Lower leg skin (tissue), 4 donors: ENCODE results near the gene MYL5. TPM values are rescaled to one million over a fixed set of nuclear protein-coding genes. Genes with fewer than 3 reads are reported as not detected.

Experiments
- DNase-seq, 2 donors: peaks; one replicate each; pipeline ENCODE4 v3.0.0-alpha.2; 2019; ENCODE audit warnings: low spot score in 2 of 2
- H3K4me3 ChIP-seq: fragments of 200-600 bp; sonication (generic); 2 replicates; pipeline ENCODE4 v1.5.1; 2017; ENCODE audit warnings: mild to moderate bottlenecking, low read depth; ENCODE audit not compliant: poor library complexity, severe bottlenecking
- POLR2A ChIP-seq, 2 donors: fragments of 450-650 bp; IDR thresholded peaks; one replicate each; pipeline ENCODE4 v1.6.1; 2016 to 2017; ENCODE audit warnings: antibody characterized with exemption in 2 of 2, mild to moderate bottlenecking in 1 of 2, moderate library complexity in 1 of 2
- WGBS, 2 donors: methylation state at CpG; one replicate each; pipeline ENCODE4 v1.1.5; 2018; 5-methylcytosine and 5-hydroxymethylcytosine counted together
- intact Hi-C: fragments of 100-400 bp; cut with DNase I; formaldehyde crosslinking; loops from one replicate; pipeline ENCODE4 v1.15.0; 2023; ENCODE audit warnings: low total_unique reads
- total RNA-seq, 4 donors: library from RNA; depleted of rRNA; stranded (reverse); fragments of >200 nt; gene quantifications; one replicate each; pipeline ENCODE4 v1.1.0, GENCODE V29; 2016
- TF ChIP-seq, protein P1 (sequence below), 3 donors: fragments of 450-650 bp; IDR thresholded peaks; one replicate each; pipeline ENCODE4 v1.5.1; 2016; ENCODE audit warnings: antibody characterized with exemption in 3 of 3, mild to moderate bottlenecking in 3 of 3, moderate library complexity in 2 of 3

MYL5 gene
- total RNA-seq, 4 donors from 2014 or later: 7.2 to 31.4 (median 7.7) TPM

DNA sequence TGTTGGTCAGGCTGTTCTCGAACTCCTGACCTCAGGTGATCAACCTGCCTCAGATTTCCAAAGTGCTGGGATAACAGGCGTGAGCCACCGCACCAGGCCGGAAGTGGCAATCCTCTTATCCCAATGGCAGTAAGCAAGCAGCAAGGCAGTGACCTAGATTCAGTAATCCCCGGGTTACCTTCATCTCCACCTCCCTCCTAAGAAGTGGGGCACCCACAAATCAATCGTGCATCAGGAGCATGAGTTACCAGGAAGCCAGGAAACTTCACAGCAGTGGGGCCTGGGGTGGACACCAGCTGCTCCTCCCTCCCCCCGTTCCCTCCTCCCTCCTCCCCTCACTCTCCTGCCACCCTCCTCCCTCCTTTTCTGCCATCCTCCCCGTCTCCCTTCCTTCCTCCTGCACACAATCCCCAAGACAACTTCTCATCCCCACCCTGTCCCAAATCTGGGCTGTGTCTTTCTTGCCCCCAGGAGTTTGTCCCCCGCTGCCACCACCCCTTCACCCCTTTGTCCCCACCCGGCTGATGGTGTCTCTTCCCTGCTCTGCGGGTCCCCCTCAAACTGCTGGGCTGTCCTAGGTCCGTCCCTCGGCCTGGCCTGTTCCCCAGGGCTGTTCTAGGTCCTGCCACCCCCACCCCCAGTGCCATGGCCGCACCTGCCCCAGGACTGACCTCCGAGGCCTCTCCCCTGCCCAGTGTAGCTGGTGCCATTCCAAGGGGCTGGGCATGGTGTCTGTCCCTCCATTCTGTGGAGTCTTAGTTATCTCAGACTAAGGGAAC lies 46.8 kb upstream of the MYL5 start:
- no peak overlapping the region for H3K4me3 ChIP-seq
- WGBS, 2 donors: 79 to 84% methylated on average over 14 to 15 of the region's 15 CpGs
- DNase-seq: peak in 1 of 2 donors; percentile 75
- intact Hi-C loops: no loop called here
- TF ChIP-seq POLR2A (IDR thresholded peaks at IDR 0.05): no peak
- TF ChIP-seq, protein P1, sequence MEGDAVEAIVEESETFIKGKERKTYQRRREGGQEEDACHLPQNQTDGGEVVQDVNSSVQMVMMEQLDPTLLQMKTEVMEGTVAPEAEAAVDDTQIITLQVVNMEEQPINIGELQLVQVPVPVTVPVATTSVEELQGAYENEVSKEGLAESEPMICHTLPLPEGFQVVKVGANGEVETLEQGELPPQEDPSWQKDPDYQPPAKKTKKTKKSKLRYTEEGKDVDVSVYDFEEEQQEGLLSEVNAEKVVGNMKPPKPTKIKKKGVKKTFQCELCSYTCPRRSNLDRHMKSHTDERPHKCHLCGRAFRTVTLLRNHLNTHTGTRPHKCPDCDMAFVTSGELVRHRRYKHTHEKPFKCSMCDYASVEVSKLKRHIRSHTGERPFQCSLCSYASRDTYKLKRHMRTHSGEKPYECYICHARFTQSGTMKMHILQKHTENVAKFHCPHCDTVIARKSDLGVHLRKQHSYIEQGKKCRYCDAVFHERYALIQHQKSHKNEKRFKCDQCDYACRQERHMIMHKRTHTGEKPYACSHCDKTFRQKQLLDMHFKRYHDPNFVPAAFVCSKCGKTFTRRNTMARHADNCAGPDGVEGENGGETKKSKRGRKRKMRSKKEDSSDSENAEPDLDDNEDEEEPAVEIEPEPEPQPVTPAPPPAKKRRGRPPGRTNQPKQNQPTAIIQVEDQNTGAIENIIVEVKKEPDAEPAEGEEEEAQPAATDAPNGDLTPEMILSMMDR (IDR thresholded peaks at IDR 0.05): no peak

DNA sequence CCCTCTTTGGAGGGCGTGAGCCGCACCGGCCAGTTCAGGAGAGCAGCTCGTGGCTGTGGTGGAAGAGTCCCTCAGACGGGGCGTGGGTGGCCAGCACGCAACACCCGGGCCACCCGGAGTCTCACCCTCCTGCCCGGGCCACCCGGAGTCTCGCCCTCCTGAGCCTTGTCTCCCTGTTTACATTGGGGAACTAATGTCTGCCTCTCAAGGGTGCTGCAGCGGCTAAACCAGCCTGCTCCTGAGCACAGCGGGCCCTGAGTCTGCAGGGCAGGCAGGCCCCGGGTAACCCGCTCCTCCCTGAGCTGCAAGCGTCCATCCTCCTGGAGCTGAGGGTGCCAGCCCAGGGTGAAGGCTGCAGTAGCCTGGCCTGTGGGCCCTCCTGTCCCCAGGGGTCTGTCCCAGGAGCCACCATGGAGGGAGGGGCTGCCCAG lies 46.0 kb upstream of the MYL5 start:
- WGBS, 2 donors: 85 to 94% methylated on average over 14 to 17 of the region's 17 CpGs

DNA sequence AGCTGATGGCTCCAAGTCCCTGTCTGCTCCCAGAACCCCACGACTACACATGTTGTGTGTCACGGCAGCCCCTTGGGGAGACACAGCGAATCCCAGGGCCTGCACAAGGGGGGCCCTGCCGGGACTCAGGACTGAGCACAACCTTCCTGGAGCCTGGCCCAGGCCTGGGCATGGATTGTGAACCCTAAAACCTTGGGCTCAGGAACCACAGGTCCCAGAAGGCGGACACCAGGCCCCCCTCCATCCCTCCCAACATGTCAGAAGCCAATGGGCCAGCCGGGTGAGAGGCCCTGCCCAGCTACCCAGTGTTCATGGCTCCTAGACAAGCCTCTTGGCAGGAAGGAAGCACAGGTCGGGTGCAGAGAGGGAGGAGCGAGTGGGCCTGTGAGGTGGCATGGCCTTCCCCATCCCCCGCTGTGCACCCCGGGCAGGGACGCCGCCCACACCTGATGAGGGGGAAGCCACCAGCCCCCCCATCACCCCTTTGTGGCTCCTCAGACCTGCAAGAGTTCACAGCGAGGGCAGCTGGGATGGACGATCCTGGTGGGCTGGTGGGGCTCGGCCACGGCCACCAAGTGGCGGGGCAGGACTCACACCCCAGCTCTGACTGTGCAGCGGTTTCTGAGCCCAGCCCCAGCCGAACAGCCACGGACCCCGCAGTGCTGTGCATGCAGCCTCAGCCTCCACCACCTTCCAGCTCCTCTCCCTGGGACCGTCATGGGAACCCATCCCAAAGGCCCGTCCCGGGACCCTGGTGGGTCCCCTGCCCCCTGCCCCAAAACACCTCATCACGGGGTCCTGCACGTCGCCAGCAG lies 45.3 kb upstream of the MYL5 start:
- WGBS, 2 donors: 82 to 92% methylated on average over 13 to 15 of the region's 27 CpGs
- intact Hi-C loops: no loop called here
- no peak for DNase-seq
- no peak for TF ChIP-seq POLR2A (IDR thresholded peaks at IDR 0.05)
- TF ChIP-seq, protein P1 (IDR thresholded peaks at IDR 0.05): no peak
- no peak overlapping the region for H3K4me3 ChIP-seq

More for the DNA sequence above, 46.0 kb upstream of the MYL5 start:
- TF ChIP-seq, protein P1 (IDR thresholded peaks at IDR 0.05): no peak
- TF ChIP-seq POLR2A (IDR thresholded peaks at IDR 0.05): no peak
- DNase-seq: peak in 1 of 2 donors; percentile 68
- intact Hi-C loops: no loop called here
- no peak overlapping the region for H3K4me3 ChIP-seq

DNA sequence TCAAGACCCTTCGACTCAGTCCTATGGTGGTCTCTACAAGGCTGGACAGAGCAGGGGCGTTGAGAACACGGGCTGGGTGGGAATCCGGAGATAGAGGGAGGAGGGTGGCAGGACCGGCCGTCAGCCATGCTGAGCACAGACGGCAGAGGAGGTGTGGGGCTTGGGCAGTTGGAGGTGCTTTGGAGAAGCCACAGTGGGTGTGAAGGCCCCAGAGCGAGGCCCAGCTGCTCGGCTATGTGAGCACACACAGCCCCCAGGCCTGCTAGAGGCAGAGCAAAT lies 44.8 kb upstream of the MYL5 start:
- H3K4me3 ChIP-seq: no peak overlapping the region
- intact Hi-C loops: no loop called here
- TF ChIP-seq, protein P1 (IDR thresholded peaks at IDR 0.05): no peak
- no peak for TF ChIP-seq POLR2A (IDR thresholded peaks at IDR 0.05)
- no peak for DNase-seq
- WGBS, 2 donors: 79 to 89% methylated on average over 7 to 9 of the region's 9 CpGs

DNA sequence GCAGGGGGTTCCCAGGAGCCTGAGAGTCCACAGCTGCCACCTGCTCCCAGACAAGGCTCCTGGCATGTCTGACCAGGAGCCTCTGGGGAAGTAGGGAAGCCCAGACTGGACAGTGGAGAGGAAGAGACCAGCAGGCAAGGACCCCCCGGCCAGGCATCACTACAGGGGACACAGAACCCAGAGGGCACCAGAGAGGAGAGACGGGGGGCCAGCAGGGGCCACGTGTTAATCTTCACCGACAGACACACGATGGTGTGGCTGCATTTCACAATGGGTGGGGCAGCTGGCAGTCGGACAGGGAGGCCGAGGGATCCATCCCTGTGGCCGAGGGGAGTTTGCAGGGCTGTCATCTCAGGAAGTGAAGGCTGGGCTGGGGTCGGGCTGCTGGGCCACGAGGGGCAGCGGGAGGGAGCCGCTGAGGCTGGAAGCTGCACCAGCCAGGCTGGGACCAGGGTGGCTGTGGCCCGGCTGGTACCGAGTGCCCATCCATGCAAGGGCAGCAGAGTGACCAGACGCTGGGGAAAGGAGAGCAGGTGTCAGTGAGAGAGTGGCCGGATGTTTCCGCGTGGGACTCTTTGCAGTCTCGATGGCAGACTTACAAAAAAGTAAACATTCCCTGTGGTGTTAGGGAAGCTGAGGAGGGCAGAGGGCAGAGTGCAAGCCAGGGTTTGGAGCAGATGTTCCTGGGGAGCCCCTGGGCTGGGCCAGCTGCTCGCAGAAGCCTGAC lies 44.3 kb upstream of the MYL5 start:
- intact Hi-C loops: no loop called here
- 68 to 69% methylated on average over 20 of the region's 20 CpGs for WGBS, 2 donors
- H3K4me3 ChIP-seq: no peak overlapping the region
- DNase-seq: no peak
- TF ChIP-seq, protein P1 (IDR thresholded peaks at IDR 0.05): no peak
- no peak for TF ChIP-seq POLR2A (IDR thresholded peaks at IDR 0.05)
